HG03521 (cell line): ENCODE data around the gene ZNF398.

ENCODE experiments used
- ATAC-seq: cut with Tn5 transposase; IDR thresholded peaks from one replicate; pipeline ENCODE4 v1.9.1; 2021; ENCODE audit warnings: mild to moderate bottlenecking, moderate library complexity; ENCODE audit not compliant: unreplicated experiment

ZNF398 gene

GRCh38 chr7:149195180-149196150 lies 48.2 kb downstream of the ZNF398 start, which contains the start of gene ZNF282:
ZNF282 (plus strand) TSS chr7:149195546; CDS start chr7:149195590, 44 bp downstream.
- ATAC-seq, result peak; percentile 89

- no peak for ATAC-seq
Observed at GRCh38 chr7:149196151-149196704, 49.0 kb downstream of the ZNF398 start.

DNA sequence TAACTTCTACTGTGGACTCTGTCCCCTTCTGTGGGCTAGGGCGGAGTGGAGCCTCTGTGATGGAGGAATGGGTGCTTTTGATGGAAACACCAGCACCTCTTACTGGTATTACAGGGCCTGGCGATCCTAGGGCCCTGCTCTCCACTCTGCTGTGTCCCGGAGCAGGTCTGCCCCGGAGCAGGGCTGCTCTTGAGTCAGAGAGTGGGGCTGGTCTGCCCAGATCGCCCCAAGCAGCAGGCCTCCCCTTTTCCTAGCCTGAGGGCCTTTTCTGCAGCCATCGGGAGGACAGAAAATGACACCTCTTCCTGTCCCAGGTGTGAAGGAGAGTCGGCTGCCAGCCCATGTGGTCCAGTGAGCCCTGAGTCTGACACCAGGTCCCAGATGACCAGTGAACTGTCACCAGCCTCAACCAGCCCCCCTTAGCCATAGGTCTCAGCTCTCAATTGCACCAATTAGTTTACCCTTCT lies 49.5 kb downstream of the ZNF398 start:
- ATAC-seq, result no peak

DNA sequence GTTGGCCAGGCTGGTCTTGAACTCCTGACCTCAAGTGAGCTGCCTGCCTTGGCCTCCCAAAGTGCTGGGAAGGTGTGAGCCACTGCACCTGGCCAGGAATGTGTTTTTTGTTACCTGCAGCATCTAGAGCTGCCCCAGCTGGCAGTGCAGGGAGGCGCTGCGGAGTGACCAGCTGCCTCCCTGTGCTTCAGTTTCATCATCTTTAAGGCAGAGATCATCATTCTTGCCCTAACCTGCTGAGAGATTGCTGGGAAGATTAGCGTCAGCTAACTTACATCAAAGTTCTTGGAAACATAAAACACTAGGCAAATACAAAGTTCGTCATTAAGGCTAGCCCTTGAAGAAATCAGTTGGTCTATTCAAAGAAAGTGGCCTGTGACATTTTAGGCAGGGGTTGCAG lies 50.4 kb downstream of the ZNF398 start:
- ATAC-seq, result no peak

DNA sequence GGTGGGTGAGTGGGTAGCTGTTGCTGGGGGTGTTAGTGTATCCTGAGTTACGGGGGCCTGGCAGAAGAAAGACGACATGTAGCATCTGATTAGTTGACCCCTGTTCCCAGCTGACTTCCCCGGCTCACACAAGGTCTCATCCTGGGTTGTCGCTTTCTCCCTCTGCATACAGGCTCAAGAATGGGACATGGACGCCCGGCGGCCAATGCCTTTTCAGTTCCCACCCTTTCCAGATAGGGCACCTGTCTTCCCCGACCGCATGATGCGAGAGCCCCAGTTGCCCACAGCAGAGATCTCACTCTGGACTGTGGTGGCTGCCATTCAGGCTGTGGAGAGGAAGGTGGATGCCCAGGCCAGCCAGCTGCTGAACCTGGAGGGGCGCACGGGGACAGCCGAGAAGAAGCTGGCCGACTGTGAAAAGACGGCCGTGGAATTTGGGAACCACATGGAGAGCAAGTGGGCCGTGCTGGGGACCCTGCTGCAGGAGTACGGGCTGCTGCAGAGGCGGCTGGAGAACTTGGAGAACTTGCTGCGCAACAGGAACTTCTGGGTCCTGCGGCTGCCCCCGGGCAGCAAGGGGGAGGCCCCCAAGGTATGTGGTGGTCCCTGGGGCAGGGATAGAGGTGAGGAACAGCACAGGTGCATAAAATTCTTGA lies 51.0 kb downstream of the ZNF398 start:
- no peak for ATAC-seq

DNA sequence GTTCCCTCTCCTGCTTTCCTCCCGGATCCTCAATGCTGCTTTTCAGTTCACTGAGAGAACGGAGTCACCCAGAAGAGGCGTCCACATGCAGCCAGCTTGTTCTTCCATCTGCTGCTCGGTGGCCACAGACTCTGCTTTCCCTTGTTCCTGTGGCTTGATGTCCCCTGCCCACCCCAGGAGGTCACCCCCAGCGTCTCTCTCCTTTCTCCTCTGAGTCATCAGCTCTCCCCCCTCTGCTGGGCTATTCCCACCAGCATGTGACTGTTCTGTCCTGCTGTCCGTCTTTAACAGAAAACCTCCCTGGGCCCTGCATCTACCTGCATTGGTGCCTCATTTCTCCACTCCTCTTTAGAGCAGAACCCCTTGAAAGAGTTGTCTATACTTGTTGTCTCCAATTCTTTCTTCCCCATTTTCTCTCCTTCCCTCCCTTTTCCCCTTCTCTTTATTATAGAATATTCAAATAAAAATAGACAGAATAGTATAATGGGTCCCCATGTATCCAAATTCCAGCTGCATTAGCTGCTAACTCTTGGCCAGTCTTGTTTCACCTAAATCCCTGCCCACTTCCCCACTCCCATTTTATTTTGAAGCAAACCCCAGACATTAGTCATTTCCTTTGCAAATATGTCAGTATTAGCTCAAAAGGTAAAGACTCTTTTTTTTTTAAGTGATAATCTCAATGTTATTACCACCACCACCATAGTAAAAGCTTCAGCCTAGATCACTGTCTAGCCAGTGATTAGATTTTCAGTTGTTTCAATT lies 52.2 kb downstream of the ZNF398 start:
- ATAC-seq, result no peak

- no peak for ATAC-seq
Observed at GRCh38 chr7:149202831-149203231, 55.6 kb downstream of the ZNF398 start.

DNA sequence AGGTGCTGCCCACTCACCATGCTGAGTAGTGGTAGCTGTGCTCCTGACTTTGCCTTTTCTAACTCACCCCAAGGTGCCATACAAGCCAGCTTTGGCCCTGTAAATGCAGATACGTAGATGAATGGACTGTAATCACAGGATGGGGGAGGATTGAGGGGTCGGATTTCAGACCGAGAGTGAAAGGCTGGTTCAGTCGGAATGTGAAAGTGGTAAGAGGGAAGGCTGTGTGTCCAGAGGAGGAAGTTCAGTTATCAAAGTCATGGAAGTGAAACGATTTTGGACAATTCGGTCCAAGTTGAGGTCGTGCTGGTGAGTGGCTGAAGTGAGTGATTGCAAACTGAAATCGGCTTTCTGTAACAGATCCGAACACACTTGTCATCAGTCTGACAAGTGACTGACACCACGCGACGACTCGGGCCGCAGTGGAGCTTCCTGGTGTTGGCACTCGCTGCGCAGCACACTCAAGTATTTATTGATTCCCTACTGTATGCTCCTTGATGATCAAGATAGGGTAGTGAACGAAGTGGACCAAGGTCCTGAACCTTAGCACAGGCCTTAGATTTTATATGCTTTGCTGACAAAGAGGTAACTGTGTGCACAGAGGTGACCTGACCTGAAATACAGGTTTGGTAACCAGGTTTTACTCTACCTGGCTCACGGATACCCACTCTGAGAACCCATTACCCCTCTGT lies 58.6 kb downstream of the ZNF398 start:
- ATAC-seq, result no peak

DNA sequence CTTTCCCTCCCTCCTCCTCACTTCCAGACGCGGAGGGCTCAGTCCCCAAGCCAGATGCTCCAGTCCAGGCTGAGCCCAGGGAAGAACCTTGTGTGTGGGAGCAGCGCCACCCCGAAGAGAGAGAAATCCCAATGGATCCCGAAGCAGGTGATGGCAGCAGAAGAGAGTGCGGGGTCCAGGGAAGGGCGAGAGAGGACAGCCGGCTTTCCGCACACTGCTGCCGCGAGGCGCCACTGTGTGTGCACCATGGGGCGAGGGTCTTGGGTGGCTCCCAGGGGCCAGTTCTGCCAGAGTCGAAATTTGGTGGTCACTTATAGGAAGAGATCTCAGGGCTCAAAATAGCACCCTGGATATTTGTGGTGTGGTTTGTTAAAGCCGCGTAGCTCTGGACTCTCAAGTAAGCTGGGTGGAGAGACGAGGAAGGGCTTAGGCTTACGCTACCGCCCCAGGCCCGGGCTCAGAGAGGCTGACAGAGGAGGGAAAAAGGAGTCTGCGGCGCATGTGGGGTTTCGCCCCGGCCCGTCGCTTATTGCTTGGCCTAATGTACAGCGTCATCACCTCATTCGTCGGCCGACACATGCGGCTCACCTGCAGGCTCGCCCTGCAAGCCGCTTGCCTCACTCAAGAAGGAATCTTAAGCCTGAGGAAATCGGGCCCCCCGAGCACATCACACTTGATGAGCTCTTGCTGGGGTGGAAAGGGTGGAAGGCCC lies 60.2 kb downstream of the ZNF398 start:
- ATAC-seq, result no peak

DNA sequence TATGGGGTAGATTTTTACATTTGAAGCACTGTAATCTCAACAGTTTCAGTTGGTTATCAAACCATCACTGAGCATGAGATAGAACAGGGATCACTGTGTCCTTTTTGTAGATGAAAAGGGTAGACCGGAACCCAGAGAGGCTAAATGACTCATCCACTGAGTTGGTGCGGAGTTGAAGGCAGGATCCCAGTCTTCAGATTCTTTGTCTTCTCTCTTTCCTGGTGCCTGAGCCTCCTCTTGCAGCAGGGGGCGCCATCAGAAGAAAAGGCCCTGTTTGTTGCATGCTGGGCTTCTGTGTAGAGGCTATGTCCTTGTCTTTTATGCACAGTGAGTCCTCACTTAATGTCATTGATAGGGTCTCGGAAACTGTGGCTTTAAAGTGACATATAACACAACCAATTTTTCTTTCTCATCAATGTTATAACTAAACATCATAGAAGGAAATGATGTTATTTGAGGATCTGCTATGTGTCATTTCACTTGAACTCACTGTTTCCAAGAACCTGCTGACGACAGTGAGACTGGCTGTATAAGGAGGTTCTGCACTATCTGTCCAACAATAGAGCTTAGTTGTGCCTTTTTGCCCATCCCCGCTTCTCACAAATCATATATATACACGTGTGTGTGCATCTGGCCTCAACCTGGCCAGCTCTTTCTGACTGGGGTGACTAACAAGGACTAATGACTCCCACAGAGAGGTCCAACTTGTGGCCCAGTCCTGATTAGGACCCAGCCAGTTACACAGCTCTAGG lies 62.4 kb downstream of the ZNF398 start:
- ATAC-seq, result no peak

- ATAC-seq, result no peak
Observed at GRCh38 chr7:149210551-149210950, 63.3 kb downstream of the ZNF398 start.

- ATAC-seq, result no peak
Observed at GRCh38 chr7:149214020-149214720, 66.9 kb downstream of the ZNF398 start.

GRCh38 chr7:149216402-149216801 lies 69.1 kb downstream of the ZNF398 start:
- ATAC-seq, result no peak

- ATAC-seq, result no peak
Observed at GRCh38 chr7:149217570-149217969, 70.3 kb downstream of the ZNF398 start.

- no peak for ATAC-seq
Observed at GRCh38 chr7:149218469-149219420, 71.5 kb downstream of the ZNF398 start.

DNA sequence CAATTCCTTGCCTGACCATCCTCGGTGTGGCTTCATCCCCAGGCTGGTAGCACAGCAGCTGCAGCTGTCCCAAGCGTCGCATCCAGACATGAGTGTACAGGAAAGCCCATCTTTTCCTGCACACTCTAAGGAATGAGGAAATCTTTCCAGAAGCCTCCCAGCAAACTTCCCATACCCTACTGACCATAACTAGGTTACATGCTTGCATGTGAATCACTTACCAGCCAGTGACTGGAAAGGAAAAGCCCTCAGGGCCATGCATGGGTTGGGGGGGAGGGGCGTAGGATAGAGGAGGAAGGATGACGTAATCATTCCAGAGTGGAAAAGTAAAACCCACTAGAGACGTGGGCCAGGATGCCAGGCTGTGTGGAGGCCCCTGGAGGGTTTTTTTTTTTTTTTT lies 73.3 kb downstream of the ZNF398 start:
- no peak for ATAC-seq

DNA sequence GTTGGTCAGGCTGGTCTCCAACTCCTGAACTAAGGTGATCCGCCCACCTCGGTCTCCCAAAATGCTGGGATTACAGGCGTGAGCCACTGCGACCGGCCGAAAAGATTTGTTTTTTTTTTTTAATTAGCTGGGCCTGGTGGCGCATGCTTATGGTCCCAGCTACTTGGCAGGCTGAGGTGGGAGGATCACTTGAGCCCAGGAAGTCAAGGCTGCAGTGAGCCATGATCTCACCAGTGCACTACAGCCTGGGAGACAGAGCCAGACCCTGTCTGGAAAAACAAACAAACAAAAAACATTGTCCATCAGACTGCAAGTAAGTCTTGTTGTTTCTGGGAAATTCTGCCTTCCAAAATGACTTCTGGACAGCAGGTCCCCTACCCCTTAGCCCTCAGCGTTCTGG lies 75.9 kb downstream of the ZNF398 start:
- no peak for ATAC-seq
